Activated naive CD8-positive, alpha-beta T cell (primary cell): ENCODE results near the gene GPX4.
A peak's percentile ranks its signal among the peaks of the same experiment; 100 is the strongest.

ENCODE experiments used
- H3K27ac Mint-ChIP-seq: one replicate; pipeline ENCODE4 v1.8.0; 2021; ENCODE audit warnings: mixed read lengths
- H3K27me3 Mint-ChIP-seq: one replicate; pipeline ENCODE4 v1.8.0; 2021; ENCODE audit warnings: mixed read lengths
- H3K36me3 Mint-ChIP-seq: one replicate; pipeline ENCODE4 v1.8.0; 2021; ENCODE audit warnings: mixed read lengths
- H3K4me1 Mint-ChIP-seq: one replicate; pipeline ENCODE4 v1.8.0; 2021; ENCODE audit warnings: low read depth, mixed read lengths
- H3K4me3 Mint-ChIP-seq: one replicate; pipeline ENCODE4 v1.8.0; 2021; ENCODE audit warnings: mild to moderate bottlenecking, mixed read lengths
- H3K9me3 Mint-ChIP-seq: one replicate; pipeline ENCODE4 v1.8.0; 2021; ENCODE audit warnings: low read depth, mixed read lengths

The GPX4 gene

GRCh38 chr19:1149259-1150045 lies 45.7 kb downstream of the GPX4 start:
- Mint-ChIP-seq H3K27ac (no peak overlapping the region), H3K36me3 (peaks cover 1% of the 10 kb centered on the region), H3K27me3 (no peaks in the 10 kb centered on the region), H3K9me3 (no peaks in the 10 kb centered on the region), H3K4me3 (no peak overlapping the region), H3K4me1 (no peaks in the 10 kb centered on the region)

- Mint-ChIP-seq H3K27me3 (no peaks in the 10 kb centered on the region), H3K4me1 (no peaks in the 10 kb centered on the region), H3K4me3 (no peak overlapping the region), H3K9me3 (no peaks in the 10 kb centered on the region), H3K27ac (no peak overlapping the region), H3K36me3 (no peaks in the 10 kb centered on the region)
Measured at GRCh38 chr19:1150333-1151036, 46.7 kb downstream of the GPX4 start.

GRCh38 chr19:1151037-1151724 lies 47.4 kb downstream of the GPX4 start:
- Mint-ChIP-seq H3K27ac (no peak overlapping the region), H3K4me3 (no peak overlapping the region)

GRCh38 chr19:1151917-1152587 lies 48.3 kb downstream of the GPX4 start:
- H3K9me3 Mint-ChIP-seq, result no peaks in the 10 kb centered on the region
- no peak overlapping the region for H3K4me3 Mint-ChIP-seq
- H3K27ac Mint-ChIP-seq, result peak overlapping the region; percentile 22
- H3K36me3 Mint-ChIP-seq, result no peaks in the 10 kb centered on the region
- peaks cover 1% of the 10 kb centered on the region for H3K4me1 Mint-ChIP-seq
- no peaks in the 10 kb centered on the region for H3K27me3 Mint-ChIP-seq

More at GRCh38 chr19:1151037-1151724, 47.4 kb downstream of the GPX4 start:
- no peaks in the 10 kb centered on the region for H3K27me3 Mint-ChIP-seq
- H3K36me3 Mint-ChIP-seq, result no peaks in the 10 kb centered on the region
- peaks cover 1% of the 10 kb centered on the region for H3K4me1 Mint-ChIP-seq
- H3K9me3 Mint-ChIP-seq, result no peaks in the 10 kb centered on the region

GRCh38 chr19:1153891-1154730 lies 50.3 kb downstream of the GPX4 start:
- H3K4me3 Mint-ChIP-seq, result no peak overlapping the region
- no peaks in the 10 kb centered on the region for H3K36me3 Mint-ChIP-seq
- H3K9me3 Mint-ChIP-seq, result no peaks in the 10 kb centered on the region
- H3K27ac Mint-ChIP-seq, result no peak overlapping the region
- H3K27me3 Mint-ChIP-seq, result no peaks in the 10 kb centered on the region
- H3K4me1 Mint-ChIP-seq, result peaks cover 1% of the 10 kb centered on the region

GRCh38 chr19:1154731-1155351 lies 51.0 kb downstream of the GPX4 start:
- Mint-ChIP-seq H3K27me3 (no peaks in the 10 kb centered on the region), H3K9me3 (no peaks in the 10 kb centered on the region), H3K4me1 (peaks cover 1% of the 10 kb centered on the region), H3K36me3 (no peaks in the 10 kb centered on the region), H3K27ac (no peak overlapping the region), H3K4me3 (no peak overlapping the region)

GRCh38 chr19:1155352-1156304 lies 51.8 kb downstream of the GPX4 start:
- no peaks in the 10 kb centered on the region for H3K27me3 Mint-ChIP-seq
- no peaks in the 10 kb centered on the region for H3K9me3 Mint-ChIP-seq
- no peak overlapping the region for H3K27ac Mint-ChIP-seq
- H3K36me3 Mint-ChIP-seq, result no peaks in the 10 kb centered on the region
- H3K4me3 Mint-ChIP-seq, result no peak overlapping the region
- peaks cover 1% of the 10 kb centered on the region for H3K4me1 Mint-ChIP-seq
